Glutamatergic neuron (in vitro differentiated cells): ENCODE results near the gene OR7G1. TPM values are rescaled to one million over a fixed set of nuclear protein-coding genes. Genes with fewer than 3 reads are reported as not detected.

Experiments used
- DNase-seq: peaks from one replicate; pipeline ENCODE4 v3.0.0; 2022
- H3K27ac Mint-ChIP-seq: one replicate; pipeline ENCODE4 v1.8.0; 2020; ENCODE audit warnings: mild to moderate bottlenecking, mixed read lengths, inconsistent platforms; ENCODE audit not compliant: unreplicated experiment
- H3K27me3 Mint-ChIP-seq: one replicate; pipeline ENCODE4 v1.8.0; 2020; ENCODE audit warnings: mild to moderate bottlenecking, moderate library complexity, mixed read lengths, inconsistent platforms; ENCODE audit not compliant: unreplicated experiment
- H3K36me3 Mint-ChIP-seq: one replicate; pipeline ENCODE4 v1.8.0; 2020; ENCODE audit warnings: mild to moderate bottlenecking, mixed read lengths, inconsistent platforms; ENCODE audit not compliant: unreplicated experiment
- H3K4me1 Mint-ChIP-seq: one replicate; pipeline ENCODE4 v1.8.0; 2020; ENCODE audit warnings: mild to moderate bottlenecking, low read depth, mixed read lengths, inconsistent platforms; ENCODE audit not compliant: unreplicated experiment
- H3K4me3 Mint-ChIP-seq: one replicate; pipeline ENCODE4 v1.8.0; 2020; ENCODE audit warnings: mild to moderate bottlenecking, mixed read lengths, inconsistent platforms; ENCODE audit not compliant: unreplicated experiment
- H3K9me3 Mint-ChIP-seq: one replicate; pipeline ENCODE4 v1.8.0; 2020; ENCODE audit warnings: mild to moderate bottlenecking, moderate library complexity, mixed read lengths, inconsistent platforms; ENCODE audit not compliant: unreplicated experiment
- total RNA-seq: library from RNA; stranded (reverse); fragmentation: NEBNext Ultra II Directional; extraction: Animal tissue kit (Norgen Biotek cat#: 25700); gene quantifications from one replicate; pipeline ENCODE4 v1.2.1, GENCODE V29; 2021; ENCODE audit not compliant: unreplicated experiment
- TF ChIP-seq, protein P1 (sequence below): fragments of 200-600 bp; sonication (generic); IDR thresholded peaks from one replicate; pipeline ENCODE4 v1.5.0; 2021; ENCODE audit not compliant: partially characterized antibody, unreplicated experiment

The OR7G1 gene
- total RNA-seq, 1 donor from 2014 or later = not detected

DNA sequence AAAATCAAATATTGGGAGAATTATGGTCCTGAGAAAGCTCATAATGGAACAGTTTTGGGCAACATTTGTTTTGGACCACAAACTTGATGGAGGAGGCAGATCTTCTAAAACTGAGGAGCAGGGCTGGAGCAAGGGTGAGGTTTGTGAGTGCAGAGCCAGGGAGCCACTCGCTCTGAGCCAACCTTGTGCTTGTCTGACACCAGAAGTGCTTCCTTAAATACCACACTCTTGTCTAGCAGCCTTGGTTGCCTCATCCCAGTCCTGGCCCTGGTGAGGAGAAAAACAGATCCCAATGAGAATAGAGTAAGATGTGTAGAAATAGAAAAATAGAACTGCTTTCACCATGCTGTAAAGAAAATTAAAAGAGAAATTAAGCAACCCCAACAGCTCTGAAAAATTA is 31.3 kb upstream of the OR7G1 start:
- no peak overlapping the region for H3K4me3 Mint-ChIP-seq
- H3K36me3 Mint-ChIP-seq = peaks cover 62% of the 10 kb centered on the region
- DNase-seq = no peak
- TF ChIP-seq, protein P1, sequence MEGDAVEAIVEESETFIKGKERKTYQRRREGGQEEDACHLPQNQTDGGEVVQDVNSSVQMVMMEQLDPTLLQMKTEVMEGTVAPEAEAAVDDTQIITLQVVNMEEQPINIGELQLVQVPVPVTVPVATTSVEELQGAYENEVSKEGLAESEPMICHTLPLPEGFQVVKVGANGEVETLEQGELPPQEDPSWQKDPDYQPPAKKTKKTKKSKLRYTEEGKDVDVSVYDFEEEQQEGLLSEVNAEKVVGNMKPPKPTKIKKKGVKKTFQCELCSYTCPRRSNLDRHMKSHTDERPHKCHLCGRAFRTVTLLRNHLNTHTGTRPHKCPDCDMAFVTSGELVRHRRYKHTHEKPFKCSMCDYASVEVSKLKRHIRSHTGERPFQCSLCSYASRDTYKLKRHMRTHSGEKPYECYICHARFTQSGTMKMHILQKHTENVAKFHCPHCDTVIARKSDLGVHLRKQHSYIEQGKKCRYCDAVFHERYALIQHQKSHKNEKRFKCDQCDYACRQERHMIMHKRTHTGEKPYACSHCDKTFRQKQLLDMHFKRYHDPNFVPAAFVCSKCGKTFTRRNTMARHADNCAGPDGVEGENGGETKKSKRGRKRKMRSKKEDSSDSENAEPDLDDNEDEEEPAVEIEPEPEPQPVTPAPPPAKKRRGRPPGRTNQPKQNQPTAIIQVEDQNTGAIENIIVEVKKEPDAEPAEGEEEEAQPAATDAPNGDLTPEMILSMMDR = no peak
- H3K27ac Mint-ChIP-seq = no peak overlapping the region
- H3K27me3 Mint-ChIP-seq = no peaks in the 10 kb centered on the region
- H3K4me1 Mint-ChIP-seq = no peaks in the 10 kb centered on the region
- H3K9me3 Mint-ChIP-seq = peaks cover 26% of the 10 kb centered on the region

DNA sequence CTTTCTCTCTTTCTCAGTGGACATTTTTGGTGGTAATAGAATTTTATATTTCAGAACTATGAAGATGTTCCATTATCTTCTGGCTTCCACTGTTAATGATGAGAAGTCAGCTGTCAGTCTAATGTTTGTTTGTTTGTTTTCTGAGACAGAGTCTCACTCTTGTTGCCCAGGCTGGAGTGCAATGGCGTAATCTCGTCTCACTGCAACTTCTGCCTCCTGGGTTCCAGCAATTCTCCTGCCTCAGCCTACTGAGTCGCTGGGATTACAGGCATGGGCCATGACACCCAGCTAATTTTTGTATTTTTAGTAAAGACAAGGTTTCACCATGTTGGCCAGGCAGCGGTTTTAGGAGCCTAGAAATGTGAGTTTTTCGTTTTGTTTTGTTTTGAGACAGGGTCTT is 29.4 kb upstream of the OR7G1 start:
- Mint-ChIP-seq H3K4me1 (peaks cover 5% of the 10 kb centered on the region), H3K36me3 (peaks cover 45% of the 10 kb centered on the region), H3K27me3 (no peaks in the 10 kb centered on the region), H3K27ac (no peak overlapping the region), H3K4me3 (no peak overlapping the region), H3K9me3 (peaks cover 24% of the 10 kb centered on the region)
- TF ChIP-seq, protein P1 = no peak
- DNase-seq = no peak

DNA sequence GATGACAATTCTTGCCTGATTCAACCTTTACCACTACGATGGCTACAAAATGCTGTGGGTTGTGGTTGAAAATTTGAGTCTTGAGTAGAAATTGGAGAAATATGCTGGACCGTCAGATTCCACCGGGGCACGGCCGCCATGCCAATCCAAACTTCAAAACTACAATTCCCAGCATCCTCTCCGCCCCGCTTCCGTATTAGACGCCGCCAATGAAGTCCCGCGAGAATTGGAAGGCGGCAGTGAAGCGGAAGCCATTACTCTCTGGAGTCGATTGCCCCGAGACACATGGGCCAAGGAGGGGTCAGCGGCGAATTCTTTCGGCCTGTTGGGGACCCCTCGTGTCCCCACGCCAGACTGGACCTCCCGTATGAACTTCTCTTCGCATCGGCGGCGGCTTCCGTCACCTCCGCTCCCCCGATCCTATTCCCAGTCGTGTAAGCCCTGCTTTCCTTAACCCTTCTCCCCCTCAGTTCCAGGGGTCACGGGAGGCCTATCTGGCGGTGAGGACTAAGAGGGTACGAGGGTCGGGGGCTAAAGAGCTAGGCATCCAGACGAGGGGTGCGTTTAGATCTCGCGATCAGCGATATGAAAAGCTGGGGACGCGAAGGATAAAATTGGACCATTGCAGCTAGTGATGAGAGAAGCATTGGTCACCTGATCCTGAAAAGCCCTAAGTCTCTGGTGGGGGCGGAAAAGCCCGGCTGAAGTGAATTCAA is 24.8 kb upstream of the OR7G1 start, which contains the start of gene ZNF317:
Gene ZNF317, plus strand, starts transcription at position 239 of the 716 bp plus-strand sequence. CDS start 15,620 bp downstream, outside the sequence.
- peak; percentile 90 for DNase-seq
- TF ChIP-seq, protein P1 = no peak
- Mint-ChIP-seq H3K27ac (peak within 1 kb of the TSS; percentile 97), H3K9me3 (peaks cover 11% of the 10 kb centered on the region), H3K4me3 (peak within 1 kb of the TSS; percentile 96), H3K27me3 (peaks cover 2% of the 10 kb centered on the region), H3K4me1 (peaks cover 5% of the 10 kb centered on the region), H3K36me3 (peaks cover 10% of the 10 kb centered on the region)

DNA sequence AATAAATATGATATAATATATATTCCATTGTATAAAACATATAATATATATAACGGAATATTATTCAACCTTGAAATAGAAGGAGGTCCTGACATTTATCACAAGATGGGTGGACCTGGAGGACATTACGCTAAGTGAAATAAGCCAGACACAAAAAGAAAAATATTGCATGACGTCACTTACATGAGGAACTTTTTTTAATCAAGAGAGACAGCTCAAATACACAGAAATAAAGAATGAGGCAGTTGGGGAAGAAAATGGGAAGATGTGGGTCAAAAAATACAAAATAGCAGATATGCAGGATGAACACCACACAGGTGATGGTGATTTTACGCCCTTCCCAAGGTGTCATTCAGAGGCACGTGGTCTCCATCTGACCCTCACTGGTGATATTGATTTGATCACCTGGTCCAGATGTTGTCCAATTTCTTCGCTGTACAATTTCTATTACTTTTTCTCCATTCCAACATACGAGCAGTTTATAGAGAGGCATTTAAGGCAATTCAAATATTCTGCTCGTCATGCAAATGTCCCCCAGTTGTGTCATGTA is 24.1 kb upstream of the OR7G1 start:
- H3K27me3 Mint-ChIP-seq = peaks cover 2% of the 10 kb centered on the region
- TF ChIP-seq, protein P1 = no peak
- peaks cover 6% of the 10 kb centered on the region for H3K36me3 Mint-ChIP-seq
- peaks cover 5% of the 10 kb centered on the region for H3K4me1 Mint-ChIP-seq
- H3K4me3 Mint-ChIP-seq = peak overlapping the region; percentile 96
- no peak for DNase-seq
- H3K9me3 Mint-ChIP-seq = peaks cover 9% of the 10 kb centered on the region
- H3K27ac Mint-ChIP-seq = peak overlapping the region; percentile 97

DNA sequence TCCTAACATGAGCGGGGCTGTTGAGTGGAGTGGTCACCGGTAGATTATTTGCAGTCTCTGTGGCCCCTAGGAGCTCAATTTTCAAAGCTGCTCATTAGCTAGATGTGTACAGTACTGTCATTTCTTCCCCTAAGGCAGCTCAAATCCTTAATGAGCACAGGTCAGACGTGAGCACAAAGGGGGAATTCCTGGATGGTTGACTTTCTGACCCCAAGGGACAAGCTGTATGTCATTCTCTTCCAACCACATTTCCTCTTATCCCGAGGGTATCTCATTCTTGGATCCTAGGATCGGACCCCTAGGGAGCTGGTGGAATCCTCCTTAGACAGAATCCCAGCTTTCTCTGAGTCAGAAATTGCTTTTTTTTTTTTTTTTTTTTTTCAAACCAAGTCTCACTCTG is 16.9 kb upstream of the OR7G1 start:
- Mint-ChIP-seq H3K36me3 (no peaks in the 10 kb centered on the region), H3K27ac (no peak overlapping the region), H3K4me3 (no peak overlapping the region), H3K27me3 (peaks cover 4% of the 10 kb centered on the region), H3K9me3 (peaks cover 5% of the 10 kb centered on the region), H3K4me1 (no peaks in the 10 kb centered on the region)
- no peak for DNase-seq
- TF ChIP-seq, protein P1 = no peak
